ENCODE results near the gene EML1.

EML1 gene

DNA sequence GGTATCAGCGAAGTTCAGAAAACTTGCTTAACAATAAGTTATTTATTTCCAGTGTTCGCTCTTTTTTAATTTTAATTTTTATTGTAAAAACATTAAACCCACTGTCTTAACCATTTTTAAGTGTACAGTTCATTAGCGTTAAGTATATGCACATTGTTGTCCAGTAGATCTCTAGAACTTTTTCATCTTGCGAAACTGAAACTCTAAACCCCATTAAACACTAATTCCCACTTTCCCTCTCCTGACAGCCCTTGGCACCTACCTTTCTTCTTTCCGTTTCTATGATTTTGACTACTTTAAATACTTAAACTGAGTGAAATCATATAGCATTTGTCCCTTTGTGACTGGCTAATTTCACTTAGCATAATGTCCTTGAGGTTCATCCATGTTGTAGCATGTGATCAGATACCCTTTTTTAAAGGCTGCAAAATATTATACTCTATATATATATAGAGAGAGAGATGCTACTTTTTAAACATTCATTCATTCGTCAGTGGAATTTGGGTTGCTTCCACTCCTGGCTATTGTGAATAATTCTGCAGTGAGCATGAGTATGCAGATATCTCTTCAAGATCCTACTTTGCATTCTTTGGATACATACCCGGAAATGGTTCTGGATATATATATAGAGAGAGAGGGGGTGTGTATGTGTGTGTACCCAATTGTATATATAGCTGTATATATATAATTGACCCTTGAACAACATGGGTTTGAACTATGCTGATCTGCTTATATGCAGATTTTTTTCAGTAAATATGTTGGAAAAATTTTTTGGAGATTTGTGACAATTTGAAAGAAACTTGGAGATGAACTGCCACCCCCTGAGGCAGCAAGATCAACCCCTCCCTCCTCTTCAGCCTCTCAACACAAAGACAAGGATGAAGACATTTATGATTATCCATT is 197.3 kb downstream of the EML1 start:
- no peak for DNase-seq (ENCODE audit: low read depth in 2 of 2)

- DNase-seq (ENCODE audit: low read depth in 2 of 2), result no peak
Observed at GRCh38 chr14:99991331-99991730, 198.1 kb downstream of the EML1 start.
